Measurements from ENCODE around the gene TTLL10.

DNA sequence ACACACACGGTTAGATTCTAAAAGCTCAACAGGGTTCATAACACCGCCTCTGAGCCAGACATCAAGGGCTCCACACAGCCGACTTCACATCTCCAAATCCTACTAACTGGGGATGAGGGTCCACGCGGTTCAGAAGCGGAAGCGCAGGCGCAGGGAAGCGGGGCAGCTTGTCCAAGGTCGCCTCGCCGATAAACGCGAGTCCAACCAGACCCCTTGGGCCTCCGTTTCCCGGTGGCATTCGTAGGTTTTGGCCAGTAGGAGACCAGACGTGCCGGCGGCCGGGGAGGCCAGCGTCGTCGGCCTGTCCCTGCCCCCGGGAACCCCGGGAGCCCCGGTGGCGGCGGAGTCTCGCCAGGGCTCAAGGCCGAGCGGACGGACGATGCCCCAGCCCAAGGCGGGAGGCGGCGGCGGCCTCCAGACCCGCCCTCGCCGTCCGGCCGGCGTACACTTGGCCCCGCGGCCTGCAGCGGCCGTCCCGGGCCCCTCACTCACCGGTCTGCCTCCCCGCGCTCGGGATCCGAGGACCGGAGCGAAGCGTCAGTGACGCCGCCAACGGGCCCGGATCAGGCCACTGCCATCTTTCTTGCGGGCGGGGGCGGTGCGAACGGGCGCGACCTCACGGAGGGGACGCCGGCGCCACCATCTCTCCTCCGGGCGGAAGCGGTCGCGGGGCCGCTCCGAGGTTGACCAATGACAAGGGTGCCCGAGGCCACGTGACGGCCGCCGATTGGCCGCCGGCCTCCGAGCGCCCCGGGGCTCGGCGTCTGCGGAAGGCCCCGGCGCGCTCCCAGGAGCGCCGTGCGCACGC lies 57.9 kb downstream of the TTLL10 start, which contains the start of gene SDF4:
- TF ChIP-seq GATA2 (IDR thresholded peaks at IDR 0.05; ENCODE audit: low read depth, low read length) (no peak), GATA3 (IDR thresholded peaks at IDR 0.05; ENCODE audit: low read depth, low read length) (no peak)

Data from SH-SY5Y (cell line).